H1 (cell line): ENCODE measurements around the gene SLC18A3. TPM values are rescaled to one million over a fixed set of nuclear protein-coding genes. Genes with fewer than 3 reads are reported as not detected.

ENCODE experiments used
- CTCF ChIA-PET: fragments of 300-600 bp; sonication (Branson Sonifier 250); formaldehyde crosslinking; loops from one replicate; lab custom pipeline; 2021; ENCODE audit not compliant: partially characterized antibody; lab: Charles Lee
- POLR2A ChIA-PET: fragments of 300-600 bp; sonication (Branson Sonifier 250); formaldehyde crosslinking; loops from one replicate; lab custom pipeline; 2021; ENCODE audit warnings: inconsistent platforms; ENCODE audit not compliant: partially characterized antibody; lab: Charles Lee
- DNase-seq, 2 experiments: peaks; one replicate each; pipeline versions ENCODE4 v3.0.0 to v3.0.0-alpha.2; 2010 to 2022; ENCODE audit warnings: low spot score in 2 of 2, low read depth in 1 of 2, mixed read lengths in 1 of 2
- FAIRE-seq: peaks from 2 replicates; lab custom pipeline; 2011; peaks lifted over from hg19 to GRCh38; lab: Jason Lieb, UNC
- H2AFZ ChIP-seq: 2 replicates; pipeline ENCODE4 v1.8.1; 2012; ENCODE audit warnings: low read length, inconsistent platforms
- H2AK5ac ChIP-seq: 2 replicates; pipeline ENCODE4 v1.6.1; 2013; ENCODE audit warnings: low read depth, low read length
- H2BK120ac ChIP-seq: replicated peaks from 2 replicates; pipeline ENCODE3; 2013; ENCODE audit warnings: low read depth, low read length, inconsistent platforms
- H2BK12ac ChIP-seq: 2 replicates; pipeline ENCODE4 v1.6.1; 2013; ENCODE audit warnings: low read depth, low read length
- H2BK15ac ChIP-seq: 2 replicates; pipeline ENCODE4 v1.6.1; 2013; ENCODE audit warnings: low read length
- H2BK20ac ChIP-seq: 2 replicates; pipeline ENCODE4 v1.6.1; 2013; ENCODE audit warnings: low read length
- H2BK5ac ChIP-seq: 2 replicates; pipeline ENCODE4 v1.6.1; 2013; ENCODE audit warnings: low read depth, low read length
- H3K14ac ChIP-seq: 2 replicates; pipeline ENCODE4 v1.6.1; 2013; ENCODE audit warnings: inconsistent platforms; ENCODE audit not compliant: insufficient read length
- H3K18ac ChIP-seq: 2 replicates; pipeline ENCODE4 v1.6.1; 2013; ENCODE audit warnings: low read length; ENCODE audit errors: extremely low read depth
- H3K23ac ChIP-seq: 2 replicates; pipeline ENCODE4 v1.6.1; 2013; ENCODE audit warnings: inconsistent platforms; ENCODE audit not compliant: insufficient read length
- H3K23me2 ChIP-seq: 2 replicates; pipeline ENCODE4 v1.6.1; 2013; ENCODE audit warnings: low read depth, low read length
- H3K27ac ChIP-seq: 2 replicates; pipeline ENCODE4 v1.6.1; 2011; ENCODE audit warnings: low read depth, low read length, inconsistent platforms
- H3K27me3 ChIP-seq, 4 experiments: replicated peaks in 1 of 4; 1 replicate in 1 of 4; 2 replicates in 3 of 4; pipeline versions ENCODE4 v1.6.1 to v1.8.1; 2011 to 2013; ENCODE audit warnings: low read length in 3 of 4, mild to moderate bottlenecking in 3 of 4, inconsistent platforms in 2 of 4, mixed read lengths in 2 of 4, moderate library complexity in 1 of 4; ENCODE audit not compliant: control insufficient read depth in 3 of 4, insufficient read depth in 3 of 4; ENCODE audit errors: extremely low read depth in 1 of 4
- H3K36me3 ChIP-seq, 4 experiments: 2 replicates each; pipeline versions ENCODE4 v1.6.1 to v1.8.1; 2011 to 2013; ENCODE audit warnings: mild to moderate bottlenecking in 4 of 4, low read length in 3 of 4, moderate library complexity in 2 of 4, control low read depth in 1 of 4, inconsistent platforms in 1 of 4; ENCODE audit not compliant: insufficient read depth in 4 of 4, control insufficient read depth in 2 of 4
- H3K4ac ChIP-seq: replicated peaks from 2 replicates; pipeline ENCODE3; 2013; ENCODE audit warnings: low read length, low read depth, mixed read lengths, inconsistent platforms; ENCODE audit not compliant: insufficient read length
- H3K4me1 ChIP-seq, 4 experiments: replicated peaks in 1 of 4; 1 replicate in 1 of 4; 2 replicates in 3 of 4; pipeline versions ENCODE4 v1.6.1 to v1.8.1; 2011 to 2013; ENCODE audit warnings: low read length in 3 of 4, inconsistent platforms in 2 of 4, mixed read lengths in 1 of 4; ENCODE audit not compliant: insufficient read depth in 4 of 4, control insufficient read depth in 3 of 4
- H3K4me2 ChIP-seq, 2 experiments: 2 replicates each; pipeline versions ENCODE4 v1.6.1 to v1.8.1; 2011 to 2013; ENCODE audit warnings: low read depth in 2 of 2, low read length in 2 of 2, control low read depth in 1 of 2, inconsistent platforms in 1 of 2, mild to moderate bottlenecking in 1 of 2; ENCODE audit not compliant: insufficient read depth in 1 of 2
- H3K4me3 ChIP-seq, 4 experiments: fragments of 200-600, 300-600 bp in 1 of 4; sonication (generic), shearing (Covaris generic), sonication (Bioruptor Twin) in 1 of 4; 2 replicates each; pipeline versions ENCODE4 v1.5.1 to v1.8.1; 2011 to 2016; ENCODE audit warnings: low read length in 4 of 4, low read depth in 3 of 4, control low read depth in 2 of 4, inconsistent platforms in 2 of 4, mild to moderate bottlenecking in 2 of 4, mixed read lengths in 1 of 4, moderate library complexity in 1 of 4; ENCODE audit not compliant: insufficient read depth in 2 of 4; ENCODE audit errors: extremely low read depth in 1 of 4
- H3K56ac ChIP-seq: replicated peaks from 2 replicates; pipeline ENCODE3; 2013; ENCODE audit warnings: low read depth, mild to moderate bottlenecking, mixed read lengths, low read length, inconsistent platforms; ENCODE audit not compliant: insufficient read length
- H3K79me1 ChIP-seq: 2 replicates; pipeline ENCODE4 v1.6.1; 2013; ENCODE audit warnings: low read depth, low read length, control low read depth
- H3K79me2 ChIP-seq, 2 experiments: 2 replicates each; pipeline versions ENCODE4 v1.6.1 to v1.8.1; 2012 to 2013; ENCODE audit warnings: low read length in 2 of 2, mild to moderate bottlenecking in 2 of 2, inconsistent platforms in 1 of 2; ENCODE audit not compliant: insufficient read depth in 2 of 2, control insufficient read depth in 1 of 2
- H3K9ac ChIP-seq, 4 experiments: replicated peaks in 1 of 4; 1 replicate in 1 of 4; 2 replicates in 3 of 4; pipeline versions ENCODE4 v1.6.1 to v1.8.1; 2011 to 2013; ENCODE audit warnings: low read depth in 3 of 4, low read length in 3 of 4, control low read depth in 2 of 4, mild to moderate bottlenecking in 2 of 4, moderate library complexity in 2 of 4, inconsistent platforms in 1 of 4; ENCODE audit errors: extremely low read depth in 1 of 4
- H3K9me3 ChIP-seq, 2 experiments: 2 replicates each; pipeline versions ENCODE4 v1.6.1 to v1.8.1; 2012 to 2013; ENCODE audit warnings: mild to moderate bottlenecking in 2 of 2, moderate library complexity in 2 of 2, control low read depth in 1 of 2, inconsistent platforms in 1 of 2, low read depth in 1 of 2, low read length in 1 of 2, mixed read lengths in 1 of 2; ENCODE audit not compliant: insufficient read depth in 2 of 2
- H4K20me1 ChIP-seq, 2 experiments: replicated peaks in 1 of 2; 2 replicates each; pipeline versions ENCODE3 to v1.8.1; 2011 to 2013; ENCODE audit warnings: inconsistent platforms in 2 of 2, low read length in 2 of 2, mild to moderate bottlenecking in 1 of 2; ENCODE audit not compliant: insufficient read depth in 2 of 2, control insufficient read depth in 1 of 2
- H4K5ac ChIP-seq: 2 replicates; pipeline ENCODE4 v1.6.1; 2013; ENCODE audit warnings: low read length, low read depth, mixed read lengths, inconsistent platforms; ENCODE audit not compliant: insufficient read length
- H4K8ac ChIP-seq: 2 replicates; pipeline ENCODE4 v1.8.0; 2013; ENCODE audit warnings: mild to moderate bottlenecking, moderate library complexity, low read length, inconsistent platforms; ENCODE audit not compliant: insufficient read depth; ENCODE audit errors: extremely low read depth
- H4K91ac ChIP-seq: replicated peaks from 2 replicates; pipeline ENCODE3; 2013; ENCODE audit warnings: low read length, mixed read lengths, inconsistent platforms; ENCODE audit not compliant: insufficient read length
- ATF3 ChIP-seq: IDR thresholded peaks from 2 replicates; pipeline ENCODE4 v1.6.1; 2011; ENCODE audit warnings: low read depth, mild to moderate bottlenecking, low read length; ENCODE audit not compliant: insufficient read depth
- CBX5 ChIP-seq: fragments of 300-800, 300-1000 bp; sonication (generic); IDR thresholded peaks from 2 replicates; pipeline ENCODE4 v1.7.1; 2016; ENCODE audit warnings: antibody characterized with exemption, low read length, low read depth
- CHD1 ChIP-seq: IDR thresholded peaks from 2 replicates; pipeline ENCODE4 v1.6.1; 2012; ENCODE audit warnings: low read depth, low read length, improper control_type of control experiment
- FOSL1 ChIP-seq: IDR thresholded peaks from 2 replicates; pipeline ENCODE4 v1.6.1; 2011; ENCODE audit warnings: mild to moderate bottlenecking, low read depth, low read length, moderate library complexity; ENCODE audit not compliant: insufficient read depth
- JUND ChIP-seq: IDR thresholded peaks from 2 replicates; pipeline ENCODE4 v1.6.1; 2011; ENCODE audit warnings: mild to moderate bottlenecking, improper control_type of control experiment, low read length
- KDM5A ChIP-seq: fragments of 200-600 bp; IDR thresholded peaks from 2 replicates; pipeline ENCODE4 v1.7.1; 2012; ENCODE audit warnings: mild to moderate bottlenecking, low read length, inconsistent platforms, mixed read lengths
- NRF1 ChIP-seq: IDR thresholded peaks from 2 replicates; pipeline ENCODE4 v1.6.1; 2011; ENCODE audit warnings: mild to moderate bottlenecking, low read depth, low read length, improper control_type of control experiment
- RNF2 ChIP-seq: fragments of 200-900, 300-1000 bp; sonication (generic); IDR thresholded peaks from 2 replicates; pipeline ENCODE4 v1.7.1; 2016; ENCODE audit warnings: borderline replicate concordance, low read depth, mild to moderate bottlenecking, antibody characterized with exemption, low read length; ENCODE audit not compliant: poor library complexity, severe bottlenecking; ENCODE audit errors: missing control alignments
- RXRA ChIP-seq: IDR thresholded peaks from 2 replicates; pipeline ENCODE4 v1.6.1; 2011; ENCODE audit warnings: low read depth, mild to moderate bottlenecking, low read length, moderate library complexity; ENCODE audit not compliant: insufficient read depth
- SAP30 ChIP-seq: fragments of 300-600 bp; sonication (generic); IDR thresholded peaks from 2 replicates; pipeline ENCODE4 v1.7.1; 2012; ENCODE audit warnings: low read length, moderate library complexity, mild to moderate bottlenecking, inconsistent platforms; ENCODE audit not compliant: insufficient read depth, insufficient replicate concordance
- SRF ChIP-seq: IDR thresholded peaks from 2 replicates; pipeline ENCODE4 v1.6.1; 2011; ENCODE audit warnings: mild to moderate bottlenecking, low read depth, low read length, moderate library complexity
- TCF12 ChIP-seq: IDR thresholded peaks from 2 replicates; pipeline ENCODE4 v1.6.1; 2011; ENCODE audit warnings: low read depth, mild to moderate bottlenecking, low read length
- WGBS, 2 experiments: shearing (Covaris generic) in 1 of 2; methylation state at CpG; one replicate each; pipeline versions ENCODE4 v1.1.6 to v1.1.7; 2013 to 2015; ENCODE audit warnings: low lambda C conversion rate in 2 of 2, mixed read lengths in 2 of 2, inconsistent platforms in 1 of 2, low coverage in 1 of 2, missing lambda C conversion rate in 1 of 2; ENCODE audit not compliant: insufficient replicate concordance in 2 of 2, insufficient coverage in 1 of 2, insufficient read length in 1 of 2; ENCODE audit errors: extremely low coverage in 1 of 2, missing lambda C conversion rate in 1 of 2; 5-methylcytosine and 5-hydroxymethylcytosine counted together
- polyA plus RNA-seq, 7 experiments: library from polyadenylated mRNA; depleted of rRNA in 3 of 7; stranded (reverse) in 5 of 7; unstranded in 2 of 7; fragments of >200 nt in 5 of 7; fragments of 200-250 nt in 2 of 7; gene quantifications; 1 replicate in 5 of 7; 2 replicates in 1 of 7; 4 replicates in 1 of 7; pipeline versions ENCODE4 v1.2.1 to v1.2.3, GENCODE V29; 2011 to 2013; ENCODE audit warnings: missing spikeins in 2 of 7, mixed read lengths in 2 of 7
- total RNA-seq: library from RNA; stranded (reverse); fragmentation: NEBNext Ultra II Directional; extraction: Animal tissue kit (Norgen Biotek cat#: 25700); gene quantifications from 2 replicates; pipeline ENCODE4 v1.2.1, GENCODE V29; 2021
- TF ChIP-seq, protein P1 (sequence below): IDR thresholded peaks from 2 replicates; pipeline ENCODE4 v1.6.1; 2012; ENCODE audit warnings: inconsistent platforms

SLC18A3 gene
- total and polyA plus RNA-seq, 2 of the 8 experiments (the other 6 are each of a cell fraction or from before 2014, with no cell fraction given), result 0.17 TPM; not detected in 1

GRCh38 chr10:49657606-49658005 is 47.5 kb downstream of the SLC18A3 start:
- peaks cover 0 to 8% (median under 1%) of the 10 kb centered on the region in 4 experiments; a peak in 3 of 7 replicates for H3K4me1 ChIP-seq
- no peak overlapping the region for H4K91ac ChIP-seq
- H2BK5ac ChIP-seq, result no peak overlapping the region
- H3K36me3 ChIP-seq, result no peaks in the 10 kb centered on the region
- no peak overlapping the region for H2BK120ac ChIP-seq
- H3K14ac ChIP-seq, result no peak overlapping the region
- H3K27me3 ChIP-seq, result peaks cover 0 to 2% (median 0%) of the 10 kb centered on the region in 4 experiments; a peak in 1 of 7 replicates
- no peak for DNase-seq
- H3K79me2 ChIP-seq, result no peaks in the 10 kb centered on the region
- H2BK12ac ChIP-seq, result no peak overlapping the region
- H2AK5ac ChIP-seq, result no peak overlapping the region
- ChIA-PET CTCF (interaction anchor here (1.2 kb wide), 1 partner anchor 9 kb away, joined by 3 read pairs; no protein-coding TSS in a partner anchor), POLR2A (no interaction called here)
- no peak overlapping the region for H4K5ac ChIP-seq
- H2BK15ac ChIP-seq, result no peak overlapping the region
- no peak overlapping the region for H3K9ac ChIP-seq
- no peak for FAIRE-seq
- H2AFZ ChIP-seq, result no peak overlapping the region
- no peak overlapping the region for H3K4ac ChIP-seq
- peaks cover 0 to 4% of the 10 kb centered on the region in 2 experiments; a peak in 1 of 4 replicates for H3K9me3 ChIP-seq
- no peak overlapping the region for H2BK20ac ChIP-seq
- no peak overlapping the region for H3K56ac ChIP-seq
- no peak overlapping the region for H3K4me3 ChIP-seq
- no peaks in the 10 kb centered on the region for H3K23me2 ChIP-seq
- no peaks in the 10 kb centered on the region for H3K79me1 ChIP-seq
- H3K23ac ChIP-seq, result no peak overlapping the region
- H3K27ac ChIP-seq, result no peak overlapping the region
- H3K4me2 ChIP-seq, result no peak overlapping the region
- H3K18ac ChIP-seq, result no peak overlapping the region
- H4K8ac ChIP-seq, result no peak overlapping the region
- no peaks in the 10 kb centered on the region for H4K20me1 ChIP-seq
- WGBS, 2 experiments, result 80% methylated on average over 1 of the region's 1 CpG; no CpG with 5 or more reads in 1 of the 2 experiments
- TF ChIP-seq FOSL1 (no peak), ATF3 (no peak), KDM5A (no peak), NRF1 (no peak), CHD1 (no peak), SRF (no peak), RXRA (no peak), CBX5 (no peak), SAP30 (no peak), RNF2 (no peak), JUND (no peak), TCF12 (no peak)
- TF ChIP-seq, protein P1, sequence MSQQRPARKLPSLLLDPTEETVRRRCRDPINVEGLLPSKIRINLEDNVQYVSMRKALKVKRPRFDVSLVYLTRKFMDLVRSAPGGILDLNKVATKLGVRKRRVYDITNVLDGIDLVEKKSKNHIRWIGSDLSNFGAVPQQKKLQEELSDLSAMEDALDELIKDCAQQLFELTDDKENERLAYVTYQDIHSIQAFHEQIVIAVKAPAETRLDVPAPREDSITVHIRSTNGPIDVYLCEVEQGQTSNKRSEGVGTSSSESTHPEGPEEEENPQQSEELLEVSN, result no peak
